ENCODE results near the gene KCNV2.

The KCNV2 gene

GRCh38 chr9:2718001-2718697 lies 839 bp downstream of the KCNV2 start:
- H3K9ac ChIP-seq (ENCODE audit: low read depth in 1 of 2, low read length in 2 of 2) = no peak overlapping the region
- no peaks in the 10 kb centered on the region for H3K36me3 ChIP-seq (ENCODE audit: control insufficient read depth in 2 of 2, insufficient read depth in 2 of 2, low read length in 2 of 2)
- H3K27me3 ChIP-seq (ENCODE audit: control insufficient read depth in 2 of 2, insufficient read depth in 2 of 2, low read length in 2 of 2) = no peaks in the 10 kb centered on the region
- no peaks in the 10 kb centered on the region for H3K9me3 ChIP-seq (ENCODE audit: control insufficient read depth in 2 of 2, low read length in 2 of 2)
- H3K4me1 ChIP-seq (ENCODE audit: control insufficient read depth in 2 of 2, insufficient read depth in 2 of 2, low read length in 2 of 2) = no peaks in the 10 kb centered on the region
- H3K4me3 ChIP-seq (ENCODE audit: low read length in 2 of 2) = no peak overlapping the region
- no peak overlapping the region for H3K27ac ChIP-seq (ENCODE audit: low read depth in 2 of 2, low read length in 2 of 2)

DNA sequence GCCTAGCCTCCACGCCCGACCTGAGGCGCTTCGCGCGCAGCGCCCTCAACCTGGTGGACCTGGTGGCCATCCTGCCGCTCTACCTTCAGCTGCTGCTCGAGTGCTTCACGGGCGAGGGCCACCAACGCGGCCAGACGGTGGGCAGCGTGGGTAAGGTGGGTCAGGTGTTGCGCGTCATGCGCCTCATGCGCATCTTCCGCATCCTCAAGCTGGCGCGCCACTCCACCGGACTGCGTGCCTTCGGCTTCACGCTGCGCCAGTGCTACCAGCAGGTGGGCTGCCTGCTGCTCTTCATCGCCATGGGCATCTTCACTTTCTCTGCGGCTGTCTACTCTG lies 1.4 kb downstream of the KCNV2 start:
- Histone ChIP-seq H3K4me3 (ENCODE audit: low read length in 2 of 2) (no peak overlapping the region), H3K36me3 (ENCODE audit: control insufficient read depth in 2 of 2, insufficient read depth in 2 of 2, low read length in 2 of 2) (no peaks in the 10 kb centered on the region), H3K4me1 (ENCODE audit: control insufficient read depth in 2 of 2, insufficient read depth in 2 of 2, low read length in 2 of 2) (no peaks in the 10 kb centered on the region), H3K9me3 (ENCODE audit: control insufficient read depth in 2 of 2, low read length in 2 of 2) (no peaks in the 10 kb centered on the region), H3K9ac (ENCODE audit: low read depth in 1 of 2, low read length in 2 of 2) (no peak overlapping the region), H3K27ac (ENCODE audit: low read depth in 2 of 2, low read length in 2 of 2) (no peak overlapping the region), H3K27me3 (ENCODE audit: control insufficient read depth in 2 of 2, insufficient read depth in 2 of 2, low read length in 2 of 2) (no peaks in the 10 kb centered on the region)

GRCh38 chr9:2720179-2720654 lies 2.9 kb downstream of the KCNV2 start:
- Histone ChIP-seq H3K9ac (ENCODE audit: low read depth in 1 of 2, low read length in 2 of 2) (no peak overlapping the region), H3K27ac (ENCODE audit: low read depth in 2 of 2, low read length in 2 of 2) (no peak overlapping the region), H3K4me3 (ENCODE audit: low read length in 2 of 2) (no peak overlapping the region), H3K4me1 (ENCODE audit: control insufficient read depth in 2 of 2, insufficient read depth in 2 of 2, low read length in 2 of 2) (no peaks in the 10 kb centered on the region), H3K27me3 (ENCODE audit: control insufficient read depth in 2 of 2, insufficient read depth in 2 of 2, low read length in 2 of 2) (no peaks in the 10 kb centered on the region), H3K9me3 (ENCODE audit: control insufficient read depth in 2 of 2, low read length in 2 of 2) (no peaks in the 10 kb centered on the region), H3K36me3 (ENCODE audit: control insufficient read depth in 2 of 2, insufficient read depth in 2 of 2, low read length in 2 of 2) (no peaks in the 10 kb centered on the region)

GRCh38 chr9:2722715-2723114 lies 5.4 kb downstream of the KCNV2 start:
- H3K27ac ChIP-seq (ENCODE audit: low read depth in 2 of 2, low read length in 2 of 2) = no peak overlapping the region
- H3K36me3 ChIP-seq (ENCODE audit: control insufficient read depth in 2 of 2, insufficient read depth in 2 of 2, low read length in 2 of 2) = no peaks in the 10 kb centered on the region
- no peaks in the 10 kb centered on the region for H3K9me3 ChIP-seq (ENCODE audit: control insufficient read depth in 2 of 2, low read length in 2 of 2)
- no peak overlapping the region for H3K4me3 ChIP-seq (ENCODE audit: low read length in 2 of 2)
- H3K9ac ChIP-seq (ENCODE audit: low read depth in 1 of 2, low read length in 2 of 2) = no peak overlapping the region
- H3K4me1 ChIP-seq (ENCODE audit: control insufficient read depth in 2 of 2, insufficient read depth in 2 of 2, low read length in 2 of 2) = no peaks in the 10 kb centered on the region
- H3K27me3 ChIP-seq (ENCODE audit: control insufficient read depth in 2 of 2, insufficient read depth in 2 of 2, low read length in 2 of 2) = no peaks in the 10 kb centered on the region

GRCh38 chr9:2723376-2724065 lies 6.2 kb downstream of the KCNV2 start:
- Histone ChIP-seq H3K9me3 (ENCODE audit: control insufficient read depth in 2 of 2, low read length in 2 of 2) (no peaks in the 10 kb centered on the region), H3K27ac (ENCODE audit: low read depth in 2 of 2, low read length in 2 of 2) (no peak overlapping the region), H3K27me3 (ENCODE audit: control insufficient read depth in 2 of 2, insufficient read depth in 2 of 2, low read length in 2 of 2) (no peaks in the 10 kb centered on the region), H3K36me3 (ENCODE audit: control insufficient read depth in 2 of 2, insufficient read depth in 2 of 2, low read length in 2 of 2) (no peaks in the 10 kb centered on the region), H3K9ac (ENCODE audit: low read depth in 1 of 2, low read length in 2 of 2) (no peak overlapping the region), H3K4me1 (ENCODE audit: control insufficient read depth in 2 of 2, insufficient read depth in 2 of 2, low read length in 2 of 2) (no peaks in the 10 kb centered on the region), H3K4me3 (ENCODE audit: low read length in 2 of 2) (no peak overlapping the region)

DNA sequence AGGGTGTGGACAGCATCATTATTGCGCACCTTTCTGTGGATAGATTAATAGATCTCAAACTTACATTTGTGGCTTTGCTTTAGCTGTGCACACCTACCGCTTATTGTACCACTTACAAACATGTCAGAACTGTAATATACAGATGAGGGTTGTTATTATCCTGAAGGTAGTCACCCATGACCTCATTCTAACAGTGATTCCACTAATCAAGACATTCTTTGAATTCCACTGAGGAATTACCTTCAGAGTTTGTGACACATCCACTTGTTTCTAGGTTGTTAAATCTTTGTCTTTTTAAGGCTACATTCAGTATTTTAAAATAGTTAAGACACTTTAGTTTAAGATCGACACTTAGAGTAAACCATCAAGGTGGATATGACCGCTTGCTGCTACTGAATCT lies 7.8 kb downstream of the KCNV2 start:
- H3K9me3 ChIP-seq (ENCODE audit: control insufficient read depth in 2 of 2, low read length in 2 of 2) = no peaks in the 10 kb centered on the region
- H3K27me3 ChIP-seq (ENCODE audit: control insufficient read depth in 2 of 2, insufficient read depth in 2 of 2, low read length in 2 of 2) = no peaks in the 10 kb centered on the region
- H3K36me3 ChIP-seq (ENCODE audit: control insufficient read depth in 2 of 2, insufficient read depth in 2 of 2, low read length in 2 of 2) = no peaks in the 10 kb centered on the region
- H3K9ac ChIP-seq (ENCODE audit: low read depth in 1 of 2, low read length in 2 of 2) = no peak overlapping the region
- H3K27ac ChIP-seq (ENCODE audit: low read depth in 2 of 2, low read length in 2 of 2) = no peak overlapping the region
- no peak overlapping the region for H3K4me3 ChIP-seq (ENCODE audit: low read length in 2 of 2)
- H3K4me1 ChIP-seq (ENCODE audit: control insufficient read depth in 2 of 2, insufficient read depth in 2 of 2, low read length in 2 of 2) = no peaks in the 10 kb centered on the region

- no peaks in the 10 kb centered on the region for H3K27me3 ChIP-seq (ENCODE audit: control insufficient read depth in 2 of 2, insufficient read depth in 2 of 2, low read length in 2 of 2)
- no peak overlapping the region for H3K4me3 ChIP-seq (ENCODE audit: low read length in 2 of 2)
- no peak overlapping the region for H3K9ac ChIP-seq (ENCODE audit: low read depth in 1 of 2, low read length in 2 of 2)
- no peaks in the 10 kb centered on the region for H3K9me3 ChIP-seq (ENCODE audit: control insufficient read depth in 2 of 2, low read length in 2 of 2)
- no peak overlapping the region for H3K27ac ChIP-seq (ENCODE audit: low read depth in 2 of 2, low read length in 2 of 2)
- no peaks in the 10 kb centered on the region for H3K4me1 ChIP-seq (ENCODE audit: control insufficient read depth in 2 of 2, insufficient read depth in 2 of 2, low read length in 2 of 2)
- no peaks in the 10 kb centered on the region for H3K36me3 ChIP-seq (ENCODE audit: control insufficient read depth in 2 of 2, insufficient read depth in 2 of 2, low read length in 2 of 2)
Measured at GRCh38 chr9:2725898-2726649, 8.8 kb downstream of the KCNV2 start.

DNA sequence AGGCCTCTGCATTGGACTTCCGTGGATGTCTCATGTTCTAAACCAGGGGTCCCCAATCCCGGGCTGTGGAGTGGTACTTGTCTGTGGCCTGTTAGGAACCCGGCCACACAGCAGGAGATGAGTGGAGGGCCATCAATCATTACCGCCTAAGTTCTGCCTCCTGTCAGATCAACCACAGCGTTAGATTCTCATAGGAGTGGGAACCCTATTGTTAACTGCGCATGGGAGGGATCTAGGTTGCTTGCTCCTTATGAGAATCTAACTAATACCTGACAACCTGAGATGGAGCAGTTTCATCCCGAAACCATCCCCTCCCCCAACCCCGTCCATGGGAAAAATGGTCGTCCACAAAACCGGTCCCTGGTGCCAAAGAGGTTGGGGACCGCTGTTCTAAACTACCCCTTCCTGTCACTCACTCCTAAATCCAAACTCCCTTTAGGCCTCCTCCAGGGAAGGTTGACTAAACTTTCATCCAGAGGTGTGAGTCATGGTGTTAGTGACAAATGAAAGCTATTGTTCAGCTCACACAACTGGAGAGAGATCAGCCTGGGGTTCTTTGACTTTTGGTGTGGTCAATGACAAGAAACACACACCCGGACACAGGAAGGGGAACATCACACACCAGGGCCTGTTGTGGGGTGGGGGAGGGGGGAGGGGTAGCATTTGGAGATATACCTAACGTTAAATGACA lies 9.5 kb downstream of the KCNV2 start:
- no peaks in the 10 kb centered on the region for H3K36me3 ChIP-seq (ENCODE audit: control insufficient read depth in 2 of 2, insufficient read depth in 2 of 2, low read length in 2 of 2)
- no peak overlapping the region for H3K4me3 ChIP-seq (ENCODE audit: low read length in 2 of 2)
- H3K4me1 ChIP-seq (ENCODE audit: control insufficient read depth in 2 of 2, insufficient read depth in 2 of 2, low read length in 2 of 2) = no peaks in the 10 kb centered on the region
- H3K27ac ChIP-seq (ENCODE audit: low read depth in 2 of 2, low read length in 2 of 2) = no peak overlapping the region
- no peaks in the 10 kb centered on the region for H3K9me3 ChIP-seq (ENCODE audit: control insufficient read depth in 2 of 2, low read length in 2 of 2)
- no peaks in the 10 kb centered on the region for H3K27me3 ChIP-seq (ENCODE audit: control insufficient read depth in 2 of 2, insufficient read depth in 2 of 2, low read length in 2 of 2)
- H3K9ac ChIP-seq (ENCODE audit: low read depth in 1 of 2, low read length in 2 of 2) = no peak overlapping the region

DNA sequence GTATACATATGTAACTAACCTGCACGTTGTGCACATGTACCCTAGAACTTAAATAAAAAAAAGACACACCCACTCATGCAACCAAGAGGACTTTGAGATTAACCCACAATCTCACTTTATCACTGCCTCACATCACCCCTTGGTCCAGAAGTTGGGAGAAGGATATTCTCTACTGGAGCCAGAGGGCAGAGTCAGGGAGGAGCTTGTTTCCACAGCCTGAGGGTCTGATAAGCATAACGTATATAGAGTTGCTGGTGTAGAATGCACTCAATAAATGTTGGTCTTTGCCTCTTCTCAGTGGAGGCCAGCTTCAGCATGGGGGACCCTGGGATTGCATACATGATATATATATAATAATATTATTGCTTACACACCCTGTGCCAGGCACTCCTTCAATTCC lies 10.1 kb downstream of the KCNV2 start:
- Histone ChIP-seq H3K4me1 (ENCODE audit: control insufficient read depth in 2 of 2, insufficient read depth in 2 of 2, low read length in 2 of 2) (no peaks in the 10 kb centered on the region), H3K27me3 (ENCODE audit: control insufficient read depth in 2 of 2, insufficient read depth in 2 of 2, low read length in 2 of 2) (no peaks in the 10 kb centered on the region), H3K36me3 (ENCODE audit: control insufficient read depth in 2 of 2, insufficient read depth in 2 of 2, low read length in 2 of 2) (no peaks in the 10 kb centered on the region), H3K27ac (ENCODE audit: low read depth in 2 of 2, low read length in 2 of 2) (no peak overlapping the region), H3K9ac (ENCODE audit: low read depth in 1 of 2, low read length in 2 of 2) (no peak overlapping the region), H3K4me3 (ENCODE audit: low read length in 2 of 2) (no peak overlapping the region), H3K9me3 (ENCODE audit: control insufficient read depth in 2 of 2, low read length in 2 of 2) (no peaks in the 10 kb centered on the region)

All from mucosa of rectum (tissue), 2 donors.